ENCODE data around the gene FOXN1. TPM values are rescaled to one million over a fixed set of nuclear protein-coding genes. Genes with fewer than 3 reads are reported as not detected.

FOXN1 gene
- polyA plus RNA-seq, 1 of the 3 experiments (the other 2 are of a cell fraction) = not detected

DNA sequence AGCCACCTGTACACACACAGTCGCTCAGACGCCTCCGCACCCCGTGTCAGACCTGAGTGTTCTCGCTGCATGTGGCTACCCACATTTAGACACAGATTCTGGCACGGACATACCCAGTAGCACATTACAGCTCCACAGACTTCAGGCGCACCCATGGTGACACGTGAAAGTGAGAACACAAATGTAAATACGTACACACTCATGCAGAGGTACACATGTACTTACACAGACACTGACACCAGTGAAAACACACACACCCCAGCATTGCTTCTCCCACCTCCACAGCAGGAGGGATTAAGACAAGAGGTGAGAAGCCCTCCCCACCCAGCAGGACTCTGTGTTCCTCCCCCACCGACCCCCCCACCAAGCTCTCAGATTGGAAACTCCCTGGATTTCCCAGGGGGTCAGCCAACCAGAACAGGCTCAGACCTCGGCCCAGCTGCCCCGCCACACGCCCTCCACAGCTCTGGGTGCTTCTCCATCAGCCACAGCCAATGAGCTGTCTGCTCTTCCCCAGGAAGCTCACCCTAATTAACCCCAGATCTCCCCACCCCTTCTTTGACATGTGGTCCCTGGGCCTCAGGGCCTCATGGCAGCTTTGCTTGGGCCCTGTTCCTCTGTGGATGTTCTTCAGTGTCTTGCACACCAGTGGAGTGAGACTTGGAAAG is 5.3 kb upstream of the FOXN1 start:
- H3K79me2 ChIP-seq (ENCODE audit: insufficient read depth) = no peaks in the 10 kb centered on the region
- no peaks in the 10 kb centered on the region for H3K9me3 ChIP-seq
- H3F3A ChIP-seq (replicated peaks; ENCODE audit: insufficient read depth) = no peaks in the 10 kb centered on the region
- no peak overlapping the region for H2AFZ ChIP-seq (ENCODE audit: low read depth)
- peak; percentile 73 for DNase-seq
- H3K4me1 ChIP-seq (ENCODE audit: control insufficient read depth in 1 of 2, insufficient read depth in 2 of 2, low read depth in 1 of 2, low read length in 1 of 2) = peaks cover 0 to 8% of the 10 kb centered on the region in 2 experiments; a peak in 1 of 4 replicates
- H3K27me3 ChIP-seq (ENCODE audit: insufficient read depth) = peaks cover 11% of the 10 kb centered on the region; the same call in 1 of the 2 replicates
- no peaks in the 10 kb centered on the region for H3K36me3 ChIP-seq (replicated peaks in 1 of 2; ENCODE audit: control insufficient read depth in 1 of 2, insufficient read depth in 2 of 2, low read length in 1 of 2)
- H3K4me2 ChIP-seq = no peak overlapping the region
- H3K4me3 ChIP-seq (ENCODE audit: low read depth in 2 of 2, low read length in 1 of 2) = no peak overlapping the region
- CTCF ChIA-PET = interaction anchor here (0.7 to 1.5 kb wide), 3 partner anchors 8 to 112 kb away, joined by 4 to 6 read pairs (median 4); no protein-coding TSS in a partner anchor
- H3K9ac ChIP-seq = no peak overlapping the region
- POLR2A ChIA-PET = no interaction called here
- no peak overlapping the region for H3K27ac ChIP-seq (ENCODE audit: low read depth in 2 of 2, low read length in 1 of 2)
- no peaks in the 10 kb centered on the region for H3K9me2 ChIP-seq
- 48% methylated on average over 9 of the region's 13 CpGs for WGBS (ENCODE audit: low lambda C conversion rate)
- no peaks in the 10 kb centered on the region for H4K20me1 ChIP-seq (ENCODE audit: insufficient read depth)
- TF ChIP-seq, protein P1, sequence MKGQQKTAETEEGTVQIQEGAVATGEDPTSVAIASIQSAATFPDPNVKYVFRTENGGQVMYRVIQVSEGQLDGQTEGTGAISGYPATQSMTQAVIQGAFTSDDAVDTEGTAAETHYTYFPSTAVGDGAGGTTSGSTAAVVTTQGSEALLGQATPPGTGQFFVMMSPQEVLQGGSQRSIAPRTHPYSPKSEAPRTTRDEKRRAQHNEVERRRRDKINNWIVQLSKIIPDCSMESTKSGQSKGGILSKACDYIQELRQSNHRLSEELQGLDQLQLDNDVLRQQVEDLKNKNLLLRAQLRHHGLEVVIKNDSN (IDR thresholded peaks at IDR 0.05; ENCODE audit: borderline replicate concordance, low read depth) = no peak
- TF ChIP-seq FOSL2 (IDR thresholded peaks at IDR 0.05; ENCODE audit: borderline replicate concordance, low read depth) (no peak), GABPA (IDR thresholded peaks at IDR 0.05; ENCODE audit: low read depth) (no peak), GATA2 (CRISPR knock-in tag; IDR thresholded peaks at IDR 0.05) (no peak), POLR2AphosphoS5 (IDR thresholded peaks at IDR 0.05; ENCODE audit: low read depth, low read length) (no peak), TAF1 (IDR thresholded peaks at IDR 0.05; ENCODE audit: borderline replicate concordance, low read depth, low read length) (no peak), EP300 (IDR thresholded peaks at IDR 0.05; ENCODE audit: borderline replicate concordance in 1 of 2, low read depth in 1 of 2, low read length in 1 of 2) (no peak), TCF12 (IDR thresholded peaks at IDR 0.05) (no peak)
- TF ChIP-seq, protein P2, sequence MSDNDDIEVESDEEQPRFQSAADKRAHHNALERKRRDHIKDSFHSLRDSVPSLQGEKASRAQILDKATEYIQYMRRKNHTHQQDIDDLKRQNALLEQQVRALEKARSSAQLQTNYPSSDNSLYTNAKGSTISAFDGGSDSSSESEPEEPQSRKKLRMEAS (IDR thresholded peaks at IDR 0.05; ENCODE audit: low read depth) = no peak
- TF ChIP-seq, protein P3, sequence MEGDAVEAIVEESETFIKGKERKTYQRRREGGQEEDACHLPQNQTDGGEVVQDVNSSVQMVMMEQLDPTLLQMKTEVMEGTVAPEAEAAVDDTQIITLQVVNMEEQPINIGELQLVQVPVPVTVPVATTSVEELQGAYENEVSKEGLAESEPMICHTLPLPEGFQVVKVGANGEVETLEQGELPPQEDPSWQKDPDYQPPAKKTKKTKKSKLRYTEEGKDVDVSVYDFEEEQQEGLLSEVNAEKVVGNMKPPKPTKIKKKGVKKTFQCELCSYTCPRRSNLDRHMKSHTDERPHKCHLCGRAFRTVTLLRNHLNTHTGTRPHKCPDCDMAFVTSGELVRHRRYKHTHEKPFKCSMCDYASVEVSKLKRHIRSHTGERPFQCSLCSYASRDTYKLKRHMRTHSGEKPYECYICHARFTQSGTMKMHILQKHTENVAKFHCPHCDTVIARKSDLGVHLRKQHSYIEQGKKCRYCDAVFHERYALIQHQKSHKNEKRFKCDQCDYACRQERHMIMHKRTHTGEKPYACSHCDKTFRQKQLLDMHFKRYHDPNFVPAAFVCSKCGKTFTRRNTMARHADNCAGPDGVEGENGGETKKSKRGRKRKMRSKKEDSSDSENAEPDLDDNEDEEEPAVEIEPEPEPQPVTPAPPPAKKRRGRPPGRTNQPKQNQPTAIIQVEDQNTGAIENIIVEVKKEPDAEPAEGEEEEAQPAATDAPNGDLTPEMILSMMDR (IDR thresholded peaks at IDR 0.05) = no peak

DNA sequence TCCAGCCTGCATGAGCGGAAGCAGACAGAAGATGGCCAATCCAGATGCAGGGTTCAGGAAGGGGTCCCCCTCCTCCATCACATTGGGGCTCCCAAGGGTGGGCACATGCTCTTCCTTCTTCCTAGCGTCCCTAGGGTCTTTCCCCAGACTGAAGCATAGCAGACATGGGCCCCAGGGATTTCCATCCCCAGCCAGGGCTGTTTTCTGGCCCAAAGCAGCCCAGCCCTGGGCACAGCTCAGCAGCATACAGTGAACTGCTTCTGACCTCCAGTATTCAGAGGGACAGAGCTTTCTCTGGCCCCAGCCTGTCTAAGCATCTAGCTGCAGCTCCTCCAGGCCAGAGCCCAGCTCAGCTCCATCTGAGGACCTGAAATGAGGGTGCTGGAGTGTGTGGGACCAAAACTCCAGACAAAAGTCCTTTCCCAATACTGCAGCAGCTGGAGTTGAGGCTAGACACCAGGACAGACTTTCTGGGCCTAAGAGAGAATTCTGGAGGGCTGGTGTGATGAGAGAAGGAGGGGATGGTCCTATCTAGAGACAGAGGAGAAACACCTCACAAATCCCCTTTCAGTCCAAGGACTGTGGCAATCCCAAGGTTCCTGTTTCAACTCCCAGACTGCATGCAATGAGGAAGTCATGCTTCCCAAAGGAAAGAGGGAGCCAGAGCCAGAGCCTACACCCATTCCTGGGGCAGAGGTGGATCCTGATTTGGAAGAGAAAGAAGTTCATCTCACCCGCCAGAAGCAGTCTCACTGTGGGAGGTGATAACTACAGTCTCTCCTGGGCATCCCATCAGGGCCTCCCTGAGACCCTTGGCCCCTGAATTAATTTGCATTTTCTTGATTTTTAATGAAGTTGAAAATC is 4.5 kb upstream of the FOXN1 start:
- H3K79me2 ChIP-seq (ENCODE audit: insufficient read depth) = no peaks in the 10 kb centered on the region
- no peak overlapping the region for H3K9ac ChIP-seq
- no peak overlapping the region for H2AFZ ChIP-seq (ENCODE audit: low read depth)
- no peaks in the 10 kb centered on the region for H3K36me3 ChIP-seq (replicated peaks in 1 of 2; ENCODE audit: control insufficient read depth in 1 of 2, insufficient read depth in 2 of 2, low read length in 1 of 2)
- ChIA-PET CTCF (interaction anchor here (0.7 to 2.7 kb wide), 5 partner anchors 8 to 111 kb away, joined by 4 to 10 read pairs (median 4); no protein-coding TSS in a partner anchor), POLR2A (no interaction called here)
- H3F3A ChIP-seq (replicated peaks; ENCODE audit: insufficient read depth) = no peaks in the 10 kb centered on the region
- no peaks in the 10 kb centered on the region for H3K9me2 ChIP-seq
- H3K27ac ChIP-seq (ENCODE audit: low read depth in 2 of 2, low read length in 1 of 2) = no peak overlapping the region
- peaks cover 11% of the 10 kb centered on the region; the same call in 1 of the 2 replicates for H3K27me3 ChIP-seq (ENCODE audit: insufficient read depth)
- H3K4me3 ChIP-seq (ENCODE audit: low read depth in 2 of 2, low read length in 1 of 2) = no peak overlapping the region
- DNase-seq = no peak
- WGBS (ENCODE audit: low lambda C conversion rate) = 71% methylated on average over 3 of the region's 3 CpGs
- H4K20me1 ChIP-seq (ENCODE audit: insufficient read depth) = no peaks in the 10 kb centered on the region
- no peaks in the 10 kb centered on the region for H3K9me3 ChIP-seq
- H3K4me2 ChIP-seq = no peak overlapping the region
- peaks cover 0 to 8% of the 10 kb centered on the region in 2 experiments; a peak in 1 of 4 replicates for H3K4me1 ChIP-seq (ENCODE audit: control insufficient read depth in 1 of 2, insufficient read depth in 2 of 2, low read depth in 1 of 2, low read length in 1 of 2)
- TF ChIP-seq NFIC (IDR thresholded peaks at IDR 0.05; ENCODE audit: borderline replicate concordance) = no peak
- TF ChIP-seq, protein P4, sequence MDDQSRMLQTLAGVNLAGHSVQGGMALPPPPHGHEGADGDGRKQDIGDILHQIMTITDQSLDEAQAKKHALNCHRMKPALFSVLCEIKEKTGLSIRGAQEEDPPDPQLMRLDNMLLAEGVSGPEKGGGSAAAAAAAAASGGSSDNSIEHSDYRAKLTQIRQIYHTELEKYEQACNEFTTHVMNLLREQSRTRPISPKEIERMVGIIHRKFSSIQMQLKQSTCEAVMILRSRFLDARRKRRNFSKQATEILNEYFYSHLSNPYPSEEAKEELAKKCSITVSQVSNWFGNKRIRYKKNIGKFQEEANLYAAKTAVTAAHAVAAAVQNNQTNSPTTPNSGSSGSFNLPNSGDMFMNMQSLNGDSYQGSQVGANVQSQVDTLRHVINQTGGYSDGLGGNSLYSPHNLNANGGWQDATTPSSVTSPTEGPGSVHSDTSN (IDR thresholded peaks at IDR 0.05) = no peak
- no peak for TF ChIP-seq RFX5 (IDR thresholded peaks at IDR 0.05; ENCODE audit: low read length)
- TF ChIP-seq, protein P1 (IDR thresholded peaks at IDR 0.05; ENCODE audit: borderline replicate concordance, low read depth) = no peak
- TF ChIP-seq, protein P3 (IDR thresholded peaks at IDR 0.05) = no peak
- TF ChIP-seq CHD2 (IDR thresholded peaks at IDR 0.05; ENCODE audit: low read length, partially characterized antibody) = no peak
- TF ChIP-seq TEAD4 (IDR thresholded peaks at IDR 0.05; ENCODE audit: borderline replicate concordance, insufficient read depth) = no peak
- no peak for TF ChIP-seq FOXM1 (IDR thresholded peaks at IDR 0.05; ENCODE audit: low read depth)
- TF ChIP-seq FOSL2 (IDR thresholded peaks at IDR 0.05; ENCODE audit: borderline replicate concordance, low read depth) = no peak
